ENCODE data around the gene DOCK2. TPM values are rescaled to one million over a fixed set of nuclear protein-coding genes. Genes with fewer than 3 reads are reported as not detected.

DOCK2 gene
- total and polyA plus RNA-seq, 8 donors = 4.3 to 101 (median 5.3) TPM

DNA sequence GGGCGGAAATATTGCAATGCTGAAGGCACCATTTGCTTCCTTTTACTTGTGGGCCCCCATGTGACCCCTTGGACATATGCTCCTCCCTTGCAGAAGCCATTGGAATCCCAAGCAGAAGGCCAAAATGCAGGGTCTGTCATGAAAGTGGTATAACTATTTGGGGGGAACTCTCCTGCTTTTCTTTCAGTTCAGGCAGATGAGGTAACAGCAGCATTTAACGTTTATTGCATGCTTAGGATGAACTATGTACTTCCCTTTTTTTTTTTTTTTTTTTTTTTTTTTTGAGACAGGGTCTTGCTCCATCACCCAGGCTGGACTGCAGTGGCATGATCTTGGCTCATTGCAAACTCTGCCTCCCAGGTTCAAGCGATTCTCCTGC lies 476.4 kb downstream of the DOCK2 start:
- Histone ChIP-seq H3K9me3 (peaks cover 0 to 2% of the 10 kb centered on the region in 2 donors), H3K4me1 (peaks cover 0 to 9% of the 10 kb centered on the region in 2 donors), H3K27ac (peak overlapping the region in 1 of 2 donors; percentile 64), H3K27me3 (no peaks in the 10 kb centered on the region), H3K4me3 (no peak overlapping the region), H3K36me3 (no peaks in the 10 kb centered on the region)
- TF ChIP-seq, protein P1, sequence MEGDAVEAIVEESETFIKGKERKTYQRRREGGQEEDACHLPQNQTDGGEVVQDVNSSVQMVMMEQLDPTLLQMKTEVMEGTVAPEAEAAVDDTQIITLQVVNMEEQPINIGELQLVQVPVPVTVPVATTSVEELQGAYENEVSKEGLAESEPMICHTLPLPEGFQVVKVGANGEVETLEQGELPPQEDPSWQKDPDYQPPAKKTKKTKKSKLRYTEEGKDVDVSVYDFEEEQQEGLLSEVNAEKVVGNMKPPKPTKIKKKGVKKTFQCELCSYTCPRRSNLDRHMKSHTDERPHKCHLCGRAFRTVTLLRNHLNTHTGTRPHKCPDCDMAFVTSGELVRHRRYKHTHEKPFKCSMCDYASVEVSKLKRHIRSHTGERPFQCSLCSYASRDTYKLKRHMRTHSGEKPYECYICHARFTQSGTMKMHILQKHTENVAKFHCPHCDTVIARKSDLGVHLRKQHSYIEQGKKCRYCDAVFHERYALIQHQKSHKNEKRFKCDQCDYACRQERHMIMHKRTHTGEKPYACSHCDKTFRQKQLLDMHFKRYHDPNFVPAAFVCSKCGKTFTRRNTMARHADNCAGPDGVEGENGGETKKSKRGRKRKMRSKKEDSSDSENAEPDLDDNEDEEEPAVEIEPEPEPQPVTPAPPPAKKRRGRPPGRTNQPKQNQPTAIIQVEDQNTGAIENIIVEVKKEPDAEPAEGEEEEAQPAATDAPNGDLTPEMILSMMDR (IDR thresholded peaks at IDR 0.05) = no peak
- ATAC-seq = no peak
- no peak for DNase-seq
- intact Hi-C loops (cut with DNase I) = no loop called here

- Histone ChIP-seq H3K27ac (no peak overlapping the region), H3K4me1 (peaks cover 0 to 9% of the 10 kb centered on the region in 2 donors), H3K9me3 (peaks cover 0 to 2% of the 10 kb centered on the region in 2 donors), H3K4me3 (no peak overlapping the region), H3K27me3 (no peaks in the 10 kb centered on the region), H3K36me3 (no peaks in the 10 kb centered on the region)
- TF ChIP-seq, protein P1 (IDR thresholded peaks at IDR 0.05) = no peak
- no peak for ATAC-seq
- DNase-seq = no peak
- intact Hi-C loops (cut with DNase I) = no loop called here
Observed at GRCh38 chr5:170114271-170114670, 477.2 kb downstream of the DOCK2 start.

DNA sequence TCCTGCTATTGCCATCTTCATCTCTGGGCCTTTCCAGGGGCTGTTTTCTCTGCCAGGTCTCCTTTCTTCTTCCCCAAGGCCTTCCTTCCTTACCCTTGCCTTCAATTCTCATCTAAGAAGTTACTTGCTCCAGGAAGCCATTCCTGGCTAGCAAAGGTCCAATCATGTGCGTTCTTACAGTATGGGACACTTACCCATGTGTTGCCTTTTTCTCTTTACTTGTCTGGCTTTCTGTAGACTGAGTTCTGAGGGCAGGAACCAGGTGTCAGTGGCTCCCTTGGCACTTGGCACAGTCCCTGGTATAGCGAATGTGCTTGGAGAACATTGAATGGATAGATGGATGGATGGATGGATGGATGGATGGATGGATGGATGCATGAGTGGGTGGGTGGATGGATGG lies 478.9 kb downstream of the DOCK2 start:
- Histone ChIP-seq H3K27me3 (no peaks in the 10 kb centered on the region), H3K27ac (no peak overlapping the region), H3K4me1 (peaks cover 0 to 9% of the 10 kb centered on the region in 2 donors), H3K9me3 (peaks cover 0 to 2% of the 10 kb centered on the region in 2 donors), H3K4me3 (no peak overlapping the region), H3K36me3 (no peaks in the 10 kb centered on the region)
- no peak for ATAC-seq
- intact Hi-C loops (cut with DNase I) = no loop called here
- DNase-seq = no peak
- TF ChIP-seq, protein P1 (IDR thresholded peaks at IDR 0.05) = no peak

DNA sequence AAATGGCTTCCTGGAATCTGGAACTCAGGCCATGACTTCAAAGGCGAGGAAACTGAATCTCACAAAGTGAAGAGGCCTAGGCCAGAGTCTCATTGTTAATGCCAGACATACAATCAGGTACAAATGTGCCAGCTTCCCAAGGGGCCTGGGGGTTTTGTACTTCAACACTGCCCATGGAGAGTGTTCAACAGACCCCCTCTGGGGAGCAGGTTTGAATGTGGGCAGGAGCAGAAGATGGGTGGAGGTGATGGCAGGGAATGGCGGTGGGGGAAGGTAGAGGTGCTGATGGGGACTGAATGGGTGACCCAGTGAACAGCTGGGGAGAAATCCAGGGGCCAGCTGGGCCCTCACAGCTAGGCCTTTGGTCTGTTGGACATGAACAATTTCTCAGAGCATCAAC lies 480.7 kb downstream of the DOCK2 start:
- Histone ChIP-seq H3K4me3 (no peak overlapping the region), H3K9me3 (peaks cover 0 to 2% of the 10 kb centered on the region in 2 donors), H3K27me3 (no peaks in the 10 kb centered on the region), H3K4me1 (peaks cover 0 to 7% of the 10 kb centered on the region in 2 donors), H3K27ac (no peak overlapping the region), H3K36me3 (no peaks in the 10 kb centered on the region)
- no peak for ATAC-seq
- TF ChIP-seq, protein P1 (IDR thresholded peaks at IDR 0.05) = no peak
- intact Hi-C loops (cut with DNase I) = no loop called here
- DNase-seq = no peak

DNA sequence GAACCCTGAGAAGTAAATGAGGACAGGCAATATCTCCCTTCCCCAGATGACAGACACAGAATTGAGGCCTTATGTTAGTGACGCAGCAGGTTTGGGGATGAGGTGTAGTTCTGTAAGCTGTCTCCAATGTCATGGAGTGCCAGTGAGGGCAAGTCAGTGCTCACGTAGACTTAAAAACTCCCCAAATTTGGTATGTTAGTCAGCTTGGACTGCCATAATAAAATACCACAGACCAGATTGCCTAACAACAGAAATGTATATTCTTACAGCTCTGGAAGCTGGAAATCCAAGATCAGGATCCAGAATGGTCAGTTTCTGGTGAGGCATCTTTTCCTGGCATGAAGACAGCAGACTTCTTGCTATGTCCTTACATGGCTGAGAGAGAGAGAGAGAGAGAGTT lies 483.5 kb downstream of the DOCK2 start:
- TF ChIP-seq, protein P1 (IDR thresholded peaks at IDR 0.05) = no peak
- no peak for DNase-seq

More for the DNA sequence above, 483.5 kb downstream of the DOCK2 start:
- H3K9me3 ChIP-seq = peaks cover 0 to 4% of the 10 kb centered on the region in 2 donors
- intact Hi-C loops (cut with DNase I) = no loop called here
- no peak overlapping the region for H3K27ac ChIP-seq
- H3K4me3 ChIP-seq = no peak overlapping the region
- no peaks in the 10 kb centered on the region for H3K27me3 ChIP-seq
- H3K36me3 ChIP-seq = no peaks in the 10 kb centered on the region
- ATAC-seq = no peak
- no peaks in the 10 kb centered on the region for H3K4me1 ChIP-seq
